Vagina (tissue), 2 donors: ENCODE data around the gene ZNF318. TPM values are rescaled to one million over a fixed set of nuclear protein-coding genes. Genes with fewer than 3 reads are reported as not detected.

Experiments
- DNase-seq, 2 donors: peaks; one replicate each; pipeline ENCODE4 v3.0.0-alpha.2; 2017; ENCODE audit errors: extremely low spot score in 2 of 2
- H3K27ac ChIP-seq: fragments of 200-600 bp; sonication (generic); one replicate; pipeline ENCODE4 v1.5.1; 2019
- H3K27me3 ChIP-seq: fragments of 200-600 bp; sonication (generic); one replicate; pipeline ENCODE4 v1.5.1; 2019
- H3K36me3 ChIP-seq, 2 donors: fragments of 200-600 bp; sonication (generic); one replicate each; pipeline ENCODE4 v1.5.1; 2017 to 2019
- H3K4me1 ChIP-seq: fragments of 200-600 bp; sonication (generic); one replicate; pipeline ENCODE4 v1.5.1; 2019
- H3K4me3 ChIP-seq, 2 donors: fragments of 200-600 bp; sonication (generic); 1 replicate in 1 of 2; 2 replicates in 1 of 2; pipeline ENCODE4 v1.5.1; 2016 to 2019
- H3K9me3 ChIP-seq: fragments of 200-600 bp; sonication (generic); one replicate; pipeline ENCODE4 v1.5.1; 2019
- POLR2A ChIP-seq, 2 donors: fragments of 450-650 bp; IDR thresholded peaks; one replicate each; pipeline ENCODE4 v1.6.1; 2017; ENCODE audit warnings: antibody characterized with exemption in 2 of 2, mild to moderate bottlenecking in 2 of 2, moderate library complexity in 2 of 2
- POLR2AphosphoS5 ChIP-seq, 2 donors: sonication (generic); formaldehyde crosslinking; IDR thresholded peaks; one replicate each; pipeline ENCODE4 v1.9.0; 2017; ENCODE audit warnings: antibody characterized with exemption in 2 of 2, mild to moderate bottlenecking in 2 of 2, low read depth in 1 of 2; ENCODE audit not compliant: insufficient read depth in 1 of 2
- intact Hi-C: fragments of 100-400 bp; cut with DNase I; formaldehyde crosslinking; loops from one replicate; pipeline ENCODE4 v1.15.1; 2023
- total RNA-seq: library from RNA; depleted of rRNA; stranded (reverse); fragments of >200 nt; gene quantifications from one replicate; pipeline ENCODE4 v1.2.3, GENCODE V29; 2016
- TF ChIP-seq, protein P1 (sequence below), 3 experiments: fragments of 450-650 bp in 2 of 3; fragments of 200-600 bp in 1 of 3; sonication (generic) in 1 of 3; IDR thresholded peaks; one replicate each; pipeline ENCODE4 v1.5.1; 2017 to 2019; ENCODE audit warnings: antibody characterized with exemption in 3 of 3, mild to moderate bottlenecking in 2 of 3, moderate library complexity in 2 of 3

ZNF318 gene
- total RNA-seq, 1 donor from 2014 or later: 17.2 TPM

DNA sequence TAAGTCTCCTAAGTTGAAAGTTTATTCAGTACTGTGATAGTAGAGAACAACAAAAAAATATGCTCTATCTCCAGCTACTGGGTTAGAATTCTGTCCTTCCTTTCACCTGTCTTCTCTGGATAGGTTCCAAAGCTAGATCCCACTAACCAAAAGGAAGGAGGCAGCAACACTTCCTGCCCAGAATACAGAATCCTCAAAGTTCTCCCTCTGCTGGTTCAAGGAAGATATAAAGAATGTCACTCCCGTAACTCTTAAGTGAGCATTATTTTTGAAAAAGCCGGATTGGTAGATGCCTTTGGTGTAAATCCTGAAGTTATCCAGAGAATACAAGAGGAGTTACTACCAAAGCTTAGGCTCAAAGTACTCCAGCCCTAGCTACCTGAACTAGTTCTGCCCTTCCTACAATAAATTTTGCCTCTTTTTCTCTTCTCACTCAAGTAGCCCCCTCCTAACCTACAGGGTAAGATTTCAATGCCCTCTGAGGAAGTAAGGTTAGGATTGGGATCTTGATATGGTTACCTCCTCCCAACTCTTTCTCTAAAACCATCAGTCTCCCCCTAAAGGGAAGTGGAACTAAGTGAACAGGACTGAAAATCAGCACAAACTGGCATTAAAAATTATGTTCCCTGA is 34.9 kb downstream of the ZNF318 start:
- no peaks in the 10 kb centered on the region for H3K9me3 ChIP-seq
- no peak overlapping the region for H3K27ac ChIP-seq
- TF ChIP-seq, protein P1, sequence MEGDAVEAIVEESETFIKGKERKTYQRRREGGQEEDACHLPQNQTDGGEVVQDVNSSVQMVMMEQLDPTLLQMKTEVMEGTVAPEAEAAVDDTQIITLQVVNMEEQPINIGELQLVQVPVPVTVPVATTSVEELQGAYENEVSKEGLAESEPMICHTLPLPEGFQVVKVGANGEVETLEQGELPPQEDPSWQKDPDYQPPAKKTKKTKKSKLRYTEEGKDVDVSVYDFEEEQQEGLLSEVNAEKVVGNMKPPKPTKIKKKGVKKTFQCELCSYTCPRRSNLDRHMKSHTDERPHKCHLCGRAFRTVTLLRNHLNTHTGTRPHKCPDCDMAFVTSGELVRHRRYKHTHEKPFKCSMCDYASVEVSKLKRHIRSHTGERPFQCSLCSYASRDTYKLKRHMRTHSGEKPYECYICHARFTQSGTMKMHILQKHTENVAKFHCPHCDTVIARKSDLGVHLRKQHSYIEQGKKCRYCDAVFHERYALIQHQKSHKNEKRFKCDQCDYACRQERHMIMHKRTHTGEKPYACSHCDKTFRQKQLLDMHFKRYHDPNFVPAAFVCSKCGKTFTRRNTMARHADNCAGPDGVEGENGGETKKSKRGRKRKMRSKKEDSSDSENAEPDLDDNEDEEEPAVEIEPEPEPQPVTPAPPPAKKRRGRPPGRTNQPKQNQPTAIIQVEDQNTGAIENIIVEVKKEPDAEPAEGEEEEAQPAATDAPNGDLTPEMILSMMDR (IDR thresholded peaks at IDR 0.05): peak in 1 of 3 experiments; percentile 18
- no peak for TF ChIP-seq POLR2A (IDR thresholded peaks at IDR 0.05)
- no peak overlapping the region for H3K4me3 ChIP-seq
- H3K27me3 ChIP-seq: no peaks in the 10 kb centered on the region
- intact Hi-C loops: no loop called here
- H3K36me3 ChIP-seq: peaks cover 0 to 23% of the 10 kb centered on the region in 2 donors
- H3K4me1 ChIP-seq: no peaks in the 10 kb centered on the region
- DNase-seq: no peak

DNA sequence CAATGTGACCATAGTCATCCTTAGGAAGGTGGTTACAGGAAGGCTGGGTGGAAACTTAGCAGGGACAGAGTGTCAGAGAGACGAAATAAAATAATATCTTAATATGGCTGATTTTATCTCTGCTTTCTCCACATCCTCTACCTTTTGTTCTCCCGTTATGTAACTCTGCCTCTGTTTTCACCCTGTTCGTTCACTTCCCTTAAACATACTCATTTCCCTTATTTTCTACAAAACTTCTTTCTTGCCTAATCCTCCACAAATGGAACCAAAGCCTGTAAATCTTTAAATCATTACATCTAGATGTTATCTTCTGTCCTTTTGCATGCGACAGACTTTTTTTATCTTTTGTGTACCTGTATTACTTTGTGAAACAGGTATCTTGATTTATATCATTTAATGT is 37.6 kb downstream of the ZNF318 start:
- intact Hi-C loops: no loop called here
- no peak for DNase-seq
- Histone ChIP-seq H3K4me3 (no peak overlapping the region), H3K27me3 (no peaks in the 10 kb centered on the region), H3K9me3 (no peaks in the 10 kb centered on the region), H3K4me1 (no peaks in the 10 kb centered on the region), H3K36me3 (no peaks in the 10 kb centered on the region), H3K27ac (no peak overlapping the region)
- TF ChIP-seq, protein P1 (IDR thresholded peaks at IDR 0.05): no peak
- TF ChIP-seq POLR2AphosphoS5 (IDR thresholded peaks at IDR 0.05; ENCODE audit: insufficient read depth in 1 of 2, low read depth in 1 of 2): no peak
- no peak for TF ChIP-seq POLR2A (IDR thresholded peaks at IDR 0.05)

DNA sequence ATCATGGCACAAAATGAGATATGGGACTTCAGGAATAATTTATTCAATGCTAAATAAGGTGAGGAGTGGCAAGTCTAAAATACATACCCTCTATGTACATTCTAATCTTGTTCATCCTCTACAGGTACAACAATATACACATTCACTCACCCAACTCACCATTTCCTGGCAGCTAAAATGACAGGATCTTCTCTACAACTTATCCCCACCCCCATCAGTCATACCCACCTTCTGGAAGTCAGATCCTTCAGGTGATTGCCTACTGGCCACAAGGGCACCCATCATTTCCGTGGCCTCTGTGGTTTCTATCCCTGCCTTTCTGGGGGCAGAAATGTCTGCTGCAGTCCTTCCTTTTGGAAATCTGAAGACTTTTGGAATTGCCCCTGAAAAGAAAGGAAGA is 38.0 kb downstream of the ZNF318 start:
- DNase-seq: no peak
- Histone ChIP-seq H3K27me3 (no peaks in the 10 kb centered on the region), H3K27ac (no peak overlapping the region), H3K9me3 (no peaks in the 10 kb centered on the region), H3K4me1 (no peaks in the 10 kb centered on the region), H3K4me3 (no peak overlapping the region), H3K36me3 (no peaks in the 10 kb centered on the region)
- intact Hi-C loops: no loop called here
- TF ChIP-seq POLR2A (IDR thresholded peaks at IDR 0.05) (no peak), POLR2AphosphoS5 (IDR thresholded peaks at IDR 0.05; ENCODE audit: insufficient read depth in 1 of 2, low read depth in 1 of 2) (no peak)
- TF ChIP-seq, protein P1 (IDR thresholded peaks at IDR 0.05): no peak

DNA sequence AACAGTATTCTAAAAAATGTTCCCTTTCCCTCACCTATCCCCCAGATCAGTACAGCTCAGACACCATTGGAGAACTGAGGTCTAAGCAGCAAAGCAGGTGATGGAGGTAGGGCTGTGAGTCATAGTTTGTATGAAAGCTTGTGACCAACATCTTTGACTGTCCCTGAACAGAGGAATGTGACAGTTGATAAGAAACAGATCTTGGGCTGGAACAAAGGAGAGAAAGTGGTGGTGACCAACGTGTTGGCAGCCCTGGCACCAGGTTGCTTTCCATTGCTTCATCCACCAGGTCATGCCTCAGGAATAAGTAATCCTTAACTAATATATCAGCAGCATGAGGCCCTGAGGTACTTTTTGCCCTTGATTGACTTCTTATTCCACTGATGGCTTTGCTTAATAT is 40.9 kb downstream of the ZNF318 start:
- Histone ChIP-seq H3K9me3 (no peaks in the 10 kb centered on the region), H3K4me3 (no peak overlapping the region), H3K27me3 (no peaks in the 10 kb centered on the region), H3K4me1 (no peaks in the 10 kb centered on the region), H3K36me3 (no peaks in the 10 kb centered on the region), H3K27ac (no peak overlapping the region)
- intact Hi-C loops: no loop called here
- TF ChIP-seq POLR2AphosphoS5 (IDR thresholded peaks at IDR 0.05; ENCODE audit: insufficient read depth in 1 of 2, low read depth in 1 of 2): no peak
- no peak for DNase-seq

DNA sequence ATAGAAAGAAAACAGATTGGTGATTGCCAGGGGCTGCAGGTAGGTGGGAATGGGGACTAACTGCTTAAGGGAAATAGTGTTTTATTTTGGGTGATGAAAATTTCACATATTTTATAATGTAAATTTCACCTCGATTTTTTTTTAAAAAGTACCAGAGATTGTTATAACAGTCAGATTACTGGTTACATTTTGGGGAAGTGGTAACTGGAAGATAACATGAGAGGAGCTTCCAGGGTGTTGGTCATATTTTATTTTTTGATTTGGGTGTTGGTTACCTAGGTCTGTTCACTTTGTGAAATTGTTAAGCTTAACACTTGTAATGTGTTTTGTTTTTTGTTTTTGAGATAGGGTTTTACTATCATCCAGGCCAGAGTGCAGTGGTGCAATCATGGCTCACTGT is 43.6 kb downstream of the ZNF318 start:
- no peak for DNase-seq
- no peaks in the 10 kb centered on the region for H3K4me1 ChIP-seq
- no peaks in the 10 kb centered on the region for H3K36me3 ChIP-seq
- TF ChIP-seq POLR2AphosphoS5 (IDR thresholded peaks at IDR 0.05; ENCODE audit: insufficient read depth in 1 of 2, low read depth in 1 of 2): no peak
- no peak for TF ChIP-seq POLR2A (IDR thresholded peaks at IDR 0.05)
- H3K27me3 ChIP-seq: no peaks in the 10 kb centered on the region
- no peak overlapping the region for H3K4me3 ChIP-seq
- H3K27ac ChIP-seq: no peak overlapping the region
- intact Hi-C loops: no loop called here
- no peaks in the 10 kb centered on the region for H3K9me3 ChIP-seq

DNA sequence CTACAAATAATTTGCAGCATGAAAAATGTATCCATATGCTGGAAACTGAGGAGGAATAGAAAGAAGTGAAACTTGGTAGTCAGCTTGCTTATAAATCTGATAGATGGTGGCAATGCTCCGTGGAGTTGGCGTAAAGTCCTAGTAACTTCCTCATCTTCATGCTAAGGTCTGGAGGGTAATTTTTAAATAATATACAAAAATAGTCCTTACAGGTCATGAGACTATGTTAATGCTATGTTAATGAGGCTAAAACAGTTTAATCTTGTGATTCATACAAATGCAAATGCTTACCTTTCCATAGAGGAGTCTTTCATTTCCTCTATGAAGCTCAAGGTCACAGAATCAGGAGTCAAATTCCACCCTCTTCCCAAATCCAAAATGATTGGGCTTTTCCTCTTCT is 51.4 kb downstream of the ZNF318 start:
- no peak for DNase-seq
- TF ChIP-seq, protein P1 (IDR thresholded peaks at IDR 0.05): no peak
- TF ChIP-seq POLR2A (IDR thresholded peaks at IDR 0.05) (no peak), POLR2AphosphoS5 (IDR thresholded peaks at IDR 0.05; ENCODE audit: insufficient read depth in 1 of 2, low read depth in 1 of 2) (no peak)
- no peak overlapping the region for H3K4me3 ChIP-seq
- intact Hi-C loops: no loop called here
- H3K9me3 ChIP-seq: no peaks in the 10 kb centered on the region
- no peaks in the 10 kb centered on the region for H3K36me3 ChIP-seq
- H3K4me1 ChIP-seq: no peaks in the 10 kb centered on the region
- H3K27me3 ChIP-seq: no peaks in the 10 kb centered on the region
- no peak overlapping the region for H3K27ac ChIP-seq
